HG02884 (cell line): ENCODE results near the gene FBXO31.
A peak's percentile ranks its signal among the peaks of the same experiment; 100 is the strongest.
"Not testable (repeated sequence)": the region's sequence is repeated elsewhere in the genome, so short reads cannot be mapped to it uniquely, and the experiment has no call there.

ENCODE experiments used
- ATAC-seq: cut with Tn5 transposase; IDR thresholded peaks from one replicate; pipeline ENCODE4 v1.9.1; 2021; ENCODE audit warnings: mild to moderate bottlenecking, moderate library complexity; ENCODE audit not compliant: unreplicated experiment

Gene FBXO31

GRCh38 chr16:87411375-87412271, 28.0 kb upstream of the FBXO31 start:
- no peak for ATAC-seq

GRCh38 chr16:87410968-87411367, 27.4 kb upstream of the FBXO31 start:
- ATAC-seq = no peak

GRCh38 chr16:87410530-87410929, 27.0 kb upstream of the FBXO31 start:
- ATAC-seq = no peak

GRCh38 chr16:87409781-87410180, 26.2 kb upstream of the FBXO31 start:
- no peak for ATAC-seq

- no peak for ATAC-seq
These were observed 25.6 kb upstream of the FBXO31 start for GRCh38 chr16:87409153-87409552.

- no peak for ATAC-seq
These were observed 24.0 kb upstream of the FBXO31 start for GRCh38 chr16:87407511-87408112.

- no peak for ATAC-seq
These were observed 23.0 kb upstream of the FBXO31 start for GRCh38 chr16:87406495-87407088.

- ATAC-seq = no peak
These were observed 21.4 kb upstream of the FBXO31 start for GRCh38 chr16:87404764-87405625.

- no peak for ATAC-seq
These were observed 11.7 kb upstream of the FBXO31 start for GRCh38 chr16:87395181-87395842.

GRCh38 chr16:87393680-87394055, 10.1 kb upstream of the FBXO31 start:
- no peak for ATAC-seq

GRCh38 chr16:87392821-87393679, 9.5 kb upstream of the FBXO31 start:
- ATAC-seq = no peak

- peak; percentile 55 for ATAC-seq
These were observed 8.6 kb upstream of the FBXO31 start, which contains the start of gene MAP1LC3B for GRCh38 chr16:87391950-87392820. Gene MAP1LC3B (plus strand): TSS chr16:87392336. CDS start chr16:87392428, 92 bp downstream.

GRCh38 chr16:87391324-87391949, 7.9 kb upstream of the FBXO31 start:
- no peak for ATAC-seq

GRCh38 chr16:87390641-87391323, 7.2 kb upstream of the FBXO31 start:
- ATAC-seq = no peak

- not testable (repeated sequence) for ATAC-seq
These were observed 6.3 kb upstream of the FBXO31 start for GRCh38 chr16:87389914-87390313.

GRCh38 chr16:87389245-87389644, 5.7 kb upstream of the FBXO31 start:
- ATAC-seq = no peak

GRCh38 chr16:87388818-87389134, 5.2 kb upstream of the FBXO31 start:
- ATAC-seq = no peak
